SK-N-SH treated with all-trans-retinoic acid at 6 μM for 48 hours (cell line): ENCODE results near the gene CDON.
A peak's percentile ranks its signal among the peaks of the same experiment; 100 is the strongest.

ENCODE experiments used
- ATAC-seq: fragments of 200-7000 bp; cut with Tn5 transposase; 3 replicates; pipeline ENCODE4 v1.9.1; 2020; ENCODE audit warnings: mild to moderate bottlenecking, moderate library complexity
- ARNTL ChIP-seq: fragments of 450-650 bp; formaldehyde crosslinking; IDR thresholded peaks from 2 replicates; pipeline ENCODE4 v1.5.0; 2020; ENCODE audit warnings: low read depth, mild to moderate bottlenecking, moderate library complexity, borderline replicate concordance
- BACH2 ChIP-seq: fragments of 250-450 bp; sonication (Bioruptor Pico); IDR thresholded peaks from 2 replicates; pipeline ENCODE4 v1.9.0; 2021; ENCODE audit warnings: mild to moderate bottlenecking, borderline replicate concordance
- CSDC2 ChIP-seq: fragments of 250-450 bp; sonication (Bioruptor Pico); IDR thresholded peaks from 2 replicates; pipeline ENCODE4 v1.5.0; 2020; ENCODE audit warnings: mild to moderate bottlenecking, moderate library complexity
- ESRRG ChIP-seq: fragments of 250-450 bp; sonication (Bioruptor Pico); IDR thresholded peaks from 2 replicates; pipeline ENCODE4 v1.6.1; 2021; ENCODE audit warnings: mild to moderate bottlenecking
- GLIS3 ChIP-seq: fragments of 250-450 bp; sonication (Bioruptor Pico); IDR thresholded peaks from 2 replicates; pipeline ENCODE4 v1.5.0; 2020; ENCODE audit warnings: mild to moderate bottlenecking, moderate library complexity
- ISL1 ChIP-seq: fragments of 250-450 bp; sonication (Bioruptor Pico); IDR thresholded peaks from 2 replicates; pipeline ENCODE4 v2.1.2; 2022; ENCODE audit warnings: mild to moderate bottlenecking, moderate library complexity
- OSR1 ChIP-seq: fragments of 250-450 bp; sonication (Bioruptor Pico); IDR thresholded peaks from 2 replicates; pipeline ENCODE4 v1.8.0; 2022; ENCODE audit warnings: moderate library complexity, mild to moderate bottlenecking, inconsistent platforms
- PPARA ChIP-seq: fragments of 250-450 bp; sonication (Bioruptor Pico); IDR thresholded peaks from 2 replicates; pipeline ENCODE4 v1.5.0; 2020; ENCODE audit warnings: mild to moderate bottlenecking, borderline replicate concordance
- RARB ChIP-seq: fragments of 250-450 bp; sonication (Bioruptor Pico); IDR thresholded peaks from 2 replicates; pipeline ENCODE4 v1.8.0; 2021; ENCODE audit warnings: mild to moderate bottlenecking, moderate library complexity
- SNAI2 ChIP-seq: fragments of 250-450 bp; sonication (Bioruptor Pico); IDR thresholded peaks from 2 replicates; pipeline ENCODE4 v1.5.0; 2020; ENCODE audit warnings: mild to moderate bottlenecking, moderate library complexity
- TCF4 ChIP-seq: fragments of 250-450 bp; sonication (Bioruptor Pico); IDR thresholded peaks from 2 replicates; pipeline ENCODE4 v1.8.0; 2021; ENCODE audit warnings: mild to moderate bottlenecking, moderate library complexity, borderline replicate concordance
- TOX ChIP-seq: fragments of 250-450 bp; sonication (Bioruptor Pico); IDR thresholded peaks from 2 replicates; pipeline ENCODE4 v1.8.0; 2021; ENCODE audit warnings: mild to moderate bottlenecking, moderate library complexity, borderline replicate concordance
- ZC3H10 ChIP-seq: fragments of 250-450 bp; sonication (Bioruptor Pico); IDR thresholded peaks from 2 replicates; pipeline ENCODE4 v1.5.1; 2021; ENCODE audit warnings: mild to moderate bottlenecking, moderate library complexity
- ZFP30 ChIP-seq: fragments of 450-650 bp; formaldehyde crosslinking; IDR thresholded peaks from 2 replicates; pipeline ENCODE4 v1.5.0; 2022; ENCODE audit warnings: mild to moderate bottlenecking, moderate library complexity
- ZNF565 ChIP-seq: fragments of 450-650 bp; formaldehyde crosslinking; conservative IDR thresholded peaks from 2 replicates; pipeline ENCODE4 v1.5.0; 2020; ENCODE audit warnings: low read depth, mild to moderate bottlenecking, moderate library complexity
- ZNF70 ChIP-seq: fragments of 450-650 bp; formaldehyde crosslinking; IDR thresholded peaks from 2 replicates; pipeline ENCODE4 v1.5.0; 2020; ENCODE audit warnings: mild to moderate bottlenecking, moderate library complexity
- ZNF8 ChIP-seq: fragments of 450-650 bp; formaldehyde crosslinking; IDR thresholded peaks from 2 replicates; pipeline ENCODE4 v1.5.0; 2020; ENCODE audit warnings: mild to moderate bottlenecking, moderate library complexity
- TF ChIP-seq, protein P1 (sequence below): fragments of 250-450 bp; sonication (Bioruptor Pico); IDR thresholded peaks from 2 replicates; pipeline ENCODE4 v1.5.1; 2020; ENCODE audit warnings: low read depth, mild to moderate bottlenecking, moderate library complexity
- TF ChIP-seq, protein P2 (sequence below): fragments of 250-450 bp; sonication (Bioruptor Pico); IDR thresholded peaks from 2 replicates; pipeline ENCODE4 v1.8.0; 2020; ENCODE audit warnings: mild to moderate bottlenecking, moderate library complexity, borderline replicate concordance
- TF ChIP-seq, protein P3 (sequence below): fragments of 250-450 bp; sonication (Bioruptor Pico); IDR thresholded peaks from 2 replicates; pipeline ENCODE4 v1.8.0; 2021; ENCODE audit warnings: low read depth, mild to moderate bottlenecking, moderate library complexity, borderline replicate concordance
- TF ChIP-seq, protein P4 (sequence below): fragments of 250-450 bp; sonication (Bioruptor Pico); IDR thresholded peaks from 2 replicates; pipeline ENCODE4 v1.5.0; 2020; ENCODE audit warnings: mild to moderate bottlenecking, moderate library complexity
- TF ChIP-seq, protein P5 (sequence below): fragments of 250-450 bp; sonication (Bioruptor Pico); IDR thresholded peaks from 2 replicates; pipeline ENCODE4 v1.5.1; 2021; ENCODE audit warnings: mild to moderate bottlenecking, moderate library complexity

Gene CDON

DNA sequence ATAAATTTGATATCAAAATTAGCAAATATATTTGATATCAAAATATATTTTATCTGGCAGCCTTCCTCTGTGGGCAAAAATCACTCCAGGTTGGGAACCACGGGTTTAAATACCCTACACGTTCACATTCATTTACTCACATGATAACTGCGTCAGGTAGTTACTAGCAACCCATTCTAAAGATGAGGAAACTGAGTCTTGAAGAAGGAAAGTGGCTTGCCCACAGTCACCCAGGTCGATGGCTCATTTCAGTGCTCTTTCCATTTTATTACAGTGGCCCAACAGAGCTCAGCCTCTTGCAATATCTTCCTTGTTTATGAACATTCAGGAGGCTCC is 19.2 kb upstream of the CDON start (continued):
- TF ChIP-seq, protein P1, sequence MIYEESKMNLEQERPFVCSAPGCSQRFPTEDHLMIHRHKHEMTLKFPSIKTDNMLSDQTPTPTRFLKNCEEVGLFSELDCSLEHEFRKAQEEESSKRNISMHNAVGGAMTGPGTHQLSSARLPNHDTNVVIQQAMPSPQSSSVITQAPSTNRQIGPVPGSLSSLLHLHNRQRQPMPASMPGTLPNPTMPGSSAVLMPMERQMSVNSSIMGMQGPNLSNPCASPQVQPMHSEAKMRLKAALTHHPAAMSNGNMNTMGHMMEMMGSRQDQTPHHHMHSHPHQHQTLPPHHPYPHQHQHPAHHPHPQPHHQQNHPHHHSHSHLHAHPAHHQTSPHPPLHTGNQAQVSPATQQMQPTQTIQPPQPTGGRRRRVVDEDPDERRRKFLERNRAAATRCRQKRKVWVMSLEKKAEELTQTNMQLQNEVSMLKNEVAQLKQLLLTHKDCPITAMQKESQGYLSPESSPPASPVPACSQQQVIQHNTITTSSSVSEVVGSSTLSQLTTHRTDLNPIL (CRISPR knock-in tag): no peak
- TF ChIP-seq BACH2 (CRISPR knock-in tag) (no peak), ZNF8 (no peak), TOX (CRISPR knock-in tag) (no peak), GLIS3 (CRISPR knock-in tag) (no peak), RARB (CRISPR knock-in tag) (no peak), SNAI2 (no peak), ISL1 (CRISPR knock-in tag) (no peak), ZFP30 (CRISPR knock-in tag) (no peak)

DNA sequence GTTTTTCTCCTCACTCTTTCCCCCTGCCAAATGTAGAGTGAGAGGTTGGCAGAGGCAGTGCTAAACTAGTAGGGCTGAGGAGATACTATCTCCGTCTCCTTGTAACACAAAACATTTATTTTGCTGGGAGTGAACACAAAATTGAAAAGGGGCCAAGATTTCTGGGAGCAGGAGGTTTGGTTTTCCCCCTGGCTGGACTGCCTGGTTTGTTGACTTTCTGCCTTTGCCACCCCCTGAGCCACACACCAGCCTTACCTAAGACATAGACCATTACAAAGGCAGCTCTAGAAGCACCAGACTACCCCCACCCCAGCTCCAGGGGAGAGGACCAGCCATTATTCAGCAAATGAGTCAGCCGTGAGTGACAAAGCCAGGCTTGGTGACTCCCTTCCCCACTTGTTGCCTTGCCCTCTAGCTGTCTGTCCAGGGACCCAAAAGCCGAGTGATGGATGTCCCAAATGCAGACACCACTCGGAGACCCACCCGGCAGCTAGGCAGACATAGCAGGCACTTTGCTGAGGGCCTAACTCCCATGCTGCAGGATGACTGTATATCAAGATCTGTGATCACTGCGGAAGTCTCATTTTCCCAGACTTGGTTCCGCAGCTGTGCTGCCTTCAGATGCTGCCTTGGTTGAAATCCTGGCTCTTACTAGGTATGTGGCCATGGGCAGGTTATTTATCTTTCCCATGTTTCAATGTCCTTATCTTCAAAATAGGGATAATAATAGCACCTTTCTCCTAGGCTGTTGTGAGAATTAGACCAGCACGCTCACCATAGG is 17.7 kb upstream of the CDON start:
- peak; percentile 80 for ATAC-seq
- TF ChIP-seq RARB (CRISPR knock-in tag) (no peak), ZNF8 (no peak), GLIS3 (CRISPR knock-in tag) (no peak), OSR1 (CRISPR knock-in tag) (no peak), ZNF565 (CRISPR knock-in tag) (no peak), CSDC2 (CRISPR knock-in tag) (no peak), ZNF70 (CRISPR knock-in tag) (no peak), SNAI2 (no peak), ARNTL (CRISPR knock-in tag) (no peak), PPARA (CRISPR knock-in tag) (no peak), ZC3H10 (CRISPR knock-in tag) (no peak), ESRRG (CRISPR knock-in tag) (no peak), TCF4 (no peak)
- TF ChIP-seq, protein P1 (CRISPR knock-in tag): no peak
- TF ChIP-seq, protein P2, sequence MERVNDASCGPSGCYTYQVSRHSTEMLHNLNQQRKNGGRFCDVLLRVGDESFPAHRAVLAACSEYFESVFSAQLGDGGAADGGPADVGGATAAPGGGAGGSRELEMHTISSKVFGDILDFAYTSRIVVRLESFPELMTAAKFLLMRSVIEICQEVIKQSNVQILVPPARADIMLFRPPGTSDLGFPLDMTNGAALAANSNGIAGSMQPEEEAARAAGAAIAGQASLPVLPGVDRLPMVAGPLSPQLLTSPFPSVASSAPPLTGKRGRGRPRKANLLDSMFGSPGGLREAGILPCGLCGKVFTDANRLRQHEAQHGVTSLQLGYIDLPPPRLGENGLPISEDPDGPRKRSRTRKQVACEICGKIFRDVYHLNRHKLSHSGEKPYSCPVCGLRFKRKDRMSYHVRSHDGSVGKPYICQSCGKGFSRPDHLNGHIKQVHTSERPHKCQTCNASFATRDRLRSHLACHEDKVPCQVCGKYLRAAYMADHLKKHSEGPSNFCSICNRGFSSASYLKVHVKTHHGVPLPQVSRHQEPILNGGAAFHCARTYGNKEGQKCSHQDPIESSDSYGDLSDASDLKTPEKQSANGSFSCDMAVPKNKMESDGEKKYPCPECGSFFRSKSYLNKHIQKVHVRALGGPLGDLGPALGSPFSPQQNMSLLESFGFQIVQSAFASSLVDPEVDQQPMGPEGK: no peak
- TF ChIP-seq, protein P3, sequence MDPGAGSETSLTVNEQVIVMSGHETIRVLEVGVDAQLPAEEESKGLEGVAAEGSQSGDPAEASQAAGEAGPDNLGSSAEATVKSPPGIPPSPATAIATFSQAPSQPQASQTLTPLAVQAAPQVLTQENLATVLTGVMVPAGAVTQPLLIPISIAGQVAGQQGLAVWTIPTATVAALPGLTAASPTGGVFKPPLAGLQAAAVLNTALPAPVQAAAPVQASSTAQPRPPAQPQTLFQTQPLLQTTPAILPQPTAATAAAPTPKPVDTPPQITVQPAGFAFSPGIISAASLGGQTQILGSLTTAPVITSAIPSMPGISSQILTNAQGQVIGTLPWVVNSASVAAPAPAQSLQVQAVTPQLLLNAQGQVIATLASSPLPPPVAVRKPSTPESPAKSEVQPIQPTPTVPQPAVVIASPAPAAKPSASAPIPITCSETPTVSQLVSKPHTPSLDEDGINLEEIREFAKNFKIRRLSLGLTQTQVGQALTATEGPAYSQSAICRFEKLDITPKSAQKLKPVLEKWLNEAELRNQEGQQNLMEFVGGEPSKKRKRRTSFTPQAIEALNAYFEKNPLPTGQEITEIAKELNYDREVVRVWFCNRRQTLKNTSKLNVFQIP (CRISPR knock-in tag): no peak
- TF ChIP-seq, protein P4, sequence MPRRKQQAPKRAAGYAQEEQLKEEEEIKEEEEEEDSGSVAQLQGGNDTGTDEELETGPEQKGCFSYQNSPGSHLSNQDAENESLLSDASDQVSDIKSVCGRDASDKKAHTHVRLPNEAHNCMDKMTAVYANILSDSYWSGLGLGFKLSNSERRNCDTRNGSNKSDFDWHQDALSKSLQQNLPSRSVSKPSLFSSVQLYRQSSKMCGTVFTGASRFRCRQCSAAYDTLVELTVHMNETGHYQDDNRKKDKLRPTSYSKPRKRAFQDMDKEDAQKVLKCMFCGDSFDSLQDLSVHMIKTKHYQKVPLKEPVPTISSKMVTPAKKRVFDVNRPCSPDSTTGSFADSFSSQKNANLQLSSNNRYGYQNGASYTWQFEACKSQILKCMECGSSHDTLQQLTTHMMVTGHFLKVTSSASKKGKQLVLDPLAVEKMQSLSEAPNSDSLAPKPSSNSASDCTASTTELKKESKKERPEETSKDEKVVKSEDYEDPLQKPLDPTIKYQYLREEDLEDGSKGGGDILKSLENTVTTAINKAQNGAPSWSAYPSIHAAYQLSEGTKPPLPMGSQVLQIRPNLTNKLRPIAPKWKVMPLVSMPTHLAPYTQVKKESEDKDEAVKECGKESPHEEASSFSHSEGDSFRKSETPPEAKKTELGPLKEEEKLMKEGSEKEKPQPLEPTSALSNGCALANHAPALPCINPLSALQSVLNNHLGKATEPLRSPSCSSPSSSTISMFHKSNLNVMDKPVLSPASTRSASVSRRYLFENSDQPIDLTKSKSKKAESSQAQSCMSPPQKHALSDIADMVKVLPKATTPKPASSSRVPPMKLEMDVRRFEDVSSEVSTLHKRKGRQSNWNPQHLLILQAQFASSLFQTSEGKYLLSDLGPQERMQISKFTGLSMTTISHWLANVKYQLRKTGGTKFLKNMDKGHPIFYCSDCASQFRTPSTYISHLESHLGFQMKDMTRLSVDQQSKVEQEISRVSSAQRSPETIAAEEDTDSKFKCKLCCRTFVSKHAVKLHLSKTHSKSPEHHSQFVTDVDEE (CRISPR knock-in tag): no peak
- TF ChIP-seq, protein P5, sequence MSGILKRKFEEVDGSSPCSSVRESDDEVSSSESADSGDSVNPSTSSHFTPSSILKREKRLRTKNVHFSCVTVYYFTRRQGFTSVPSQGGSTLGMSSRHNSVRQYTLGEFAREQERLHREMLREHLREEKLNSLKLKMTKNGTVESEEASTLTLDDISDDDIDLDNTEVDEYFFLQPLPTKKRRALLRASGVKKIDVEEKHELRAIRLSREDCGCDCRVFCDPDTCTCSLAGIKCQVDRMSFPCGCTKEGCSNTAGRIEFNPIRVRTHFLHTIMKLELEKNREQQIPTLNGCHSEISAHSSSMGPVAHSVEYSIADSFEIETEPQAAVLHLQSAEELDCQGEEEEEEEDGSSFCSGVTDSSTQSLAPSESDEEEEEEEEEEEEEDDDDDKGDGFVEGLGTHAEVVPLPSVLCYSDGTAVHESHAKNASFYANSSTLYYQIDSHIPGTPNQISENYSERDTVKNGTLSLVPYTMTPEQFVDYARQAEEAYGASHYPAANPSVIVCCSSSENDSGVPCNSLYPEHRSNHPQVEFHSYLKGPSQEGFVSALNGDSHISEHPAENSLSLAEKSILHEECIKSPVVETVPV (CRISPR knock-in tag): no peak
